Osteocyte (in vitro differentiated cells): Measurements from ENCODE around the gene SH3D21. TPM values are rescaled to one million over a fixed set of nuclear protein-coding genes. Genes with fewer than 3 reads are reported as not detected.

Experiments used
- DNase-seq: peaks from one replicate; pipeline ENCODE4 v3.0.0; 2021; ENCODE audit warnings: mixed read lengths; ENCODE audit not compliant: unreplicated experiment; ENCODE audit errors: extremely low spot score
- H3K27ac Mint-ChIP-seq: one replicate; pipeline ENCODE4 v1.8.0; 2021; ENCODE audit warnings: mild to moderate bottlenecking, mixed read lengths; ENCODE audit not compliant: unreplicated experiment
- H3K27me3 Mint-ChIP-seq: one replicate; pipeline ENCODE4 v1.8.0; 2021; ENCODE audit warnings: mixed read lengths; ENCODE audit not compliant: unreplicated experiment
- H3K36me3 Mint-ChIP-seq: one replicate; pipeline ENCODE4 v1.8.0; 2021; ENCODE audit warnings: mixed read lengths; ENCODE audit not compliant: unreplicated experiment
- H3K4me1 Mint-ChIP-seq: one replicate; pipeline ENCODE4 v1.8.0; 2021; ENCODE audit warnings: mixed read lengths; ENCODE audit not compliant: unreplicated experiment
- H3K4me3 Mint-ChIP-seq: one replicate; pipeline ENCODE4 v1.8.0; 2021; ENCODE audit warnings: mild to moderate bottlenecking, moderate library complexity, mixed read lengths; ENCODE audit not compliant: unreplicated experiment
- H3K9me3 Mint-ChIP-seq: one replicate; pipeline ENCODE4 v1.8.0; 2021; ENCODE audit warnings: mixed read lengths; ENCODE audit not compliant: unreplicated experiment
- CTCF ChIP-seq: fragments of 200-600 bp; sonication (generic); IDR thresholded peaks from 2 replicates; pipeline ENCODE4 v1.5.0; 2021; ENCODE audit warnings: antibody characterized with exemption, mild to moderate bottlenecking, moderate library complexity
- total RNA-seq: library from RNA; stranded (reverse); gene quantifications from 2 replicates; pipeline ENCODE4 v1.2.1, GENCODE V29; 2021

SH3D21 gene
- total RNA-seq, 1 donor from 2014 or later: 6.4 TPM

- H3K27me3 Mint-ChIP-seq: no peaks in the 10 kb centered on the region
- no peak for TF ChIP-seq CTCF
- no peaks in the 10 kb centered on the region for H3K9me3 Mint-ChIP-seq
- peak overlapping the region; percentile 51 for H3K27ac Mint-ChIP-seq
- H3K4me1 Mint-ChIP-seq: peaks cover 7% of the 10 kb centered on the region
- H3K4me3 Mint-ChIP-seq: no peak overlapping the region
- no peak for DNase-seq
- peaks cover 11% of the 10 kb centered on the region for H3K36me3 Mint-ChIP-seq
These were observed 26.9 kb upstream of the SH3D21 start for GRCh38 chr1:36279110-36279788.

DNA sequence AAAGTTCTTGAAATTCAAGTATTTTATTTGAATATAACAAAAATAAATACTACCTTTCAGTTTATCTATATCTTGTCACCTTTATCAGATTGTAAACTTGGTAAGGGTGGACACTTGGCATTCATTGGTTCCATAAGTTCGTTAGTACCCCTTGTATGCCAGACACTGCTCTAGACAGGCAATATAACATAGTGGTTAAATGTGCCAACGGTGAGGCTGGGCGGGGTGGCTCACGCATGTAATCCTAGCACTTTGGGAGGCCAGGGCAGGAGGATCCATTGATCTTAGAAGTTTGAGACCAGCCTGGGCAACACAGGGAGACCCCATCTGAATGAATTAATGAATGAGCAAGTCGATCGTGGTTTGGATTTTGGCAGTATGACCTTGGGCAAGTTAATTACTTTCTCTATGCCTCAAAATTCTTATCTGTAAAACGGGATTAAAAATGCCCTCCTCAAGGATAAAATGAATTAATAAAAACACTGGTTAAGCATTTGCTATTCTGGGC, 26.3 kb upstream of the SH3D21 start:
- DNase-seq: no peak
- no peaks in the 10 kb centered on the region for H3K27me3 Mint-ChIP-seq
- H3K36me3 Mint-ChIP-seq: peaks cover 9% of the 10 kb centered on the region
- peak overlapping the region; percentile 51 for H3K27ac Mint-ChIP-seq
- no peaks in the 10 kb centered on the region for H3K9me3 Mint-ChIP-seq
- peaks cover 7% of the 10 kb centered on the region for H3K4me1 Mint-ChIP-seq
- TF ChIP-seq CTCF: no peak
- no peak overlapping the region for H3K4me3 Mint-ChIP-seq

DNA sequence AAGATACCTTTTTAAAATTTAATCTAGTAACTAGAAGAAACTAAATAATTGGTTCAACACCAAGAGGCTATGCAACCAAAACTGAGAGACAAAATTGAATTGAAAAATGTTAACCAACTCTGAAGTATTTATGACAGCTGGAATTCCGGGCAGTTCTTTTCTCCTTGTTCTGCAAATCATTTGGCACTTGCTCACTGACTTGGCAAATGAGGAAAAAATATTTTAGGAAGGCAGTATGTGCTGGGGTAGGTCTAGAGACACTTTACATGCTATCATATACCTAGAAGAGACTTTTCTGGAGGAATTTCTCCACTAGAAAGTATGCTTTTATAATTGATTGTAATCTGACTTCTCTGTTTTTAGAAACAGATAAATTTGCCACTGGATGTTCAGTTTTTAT, 22.1 kb upstream of the SH3D21 start:
- Mint-ChIP-seq H3K36me3 (peaks cover 24% of the 10 kb centered on the region), H3K27ac (peak overlapping the region; percentile 38), H3K27me3 (no peaks in the 10 kb centered on the region), H3K4me3 (no peak overlapping the region), H3K9me3 (no peaks in the 10 kb centered on the region), H3K4me1 (peaks cover 14% of the 10 kb centered on the region)
- DNase-seq: no peak
- no peak for TF ChIP-seq CTCF

- no peaks in the 10 kb centered on the region for H3K9me3 Mint-ChIP-seq
- no peak for DNase-seq
- TF ChIP-seq CTCF: no peak
These were observed 21.7 kb upstream of the SH3D21 start for GRCh38 chr1:36284517-36284916.

GRCh38 chr1:36285443-36286101, 20.6 kb upstream of the SH3D21 start:
- Mint-ChIP-seq H3K27ac (peak overlapping the region; percentile 52), H3K27me3 (no peaks in the 10 kb centered on the region), H3K9me3 (no peaks in the 10 kb centered on the region), H3K4me1 (peaks cover 7% of the 10 kb centered on the region), H3K4me3 (no peak overlapping the region), H3K36me3 (peaks cover 35% of the 10 kb centered on the region)
- DNase-seq: no peak
- peak; percentile 84 for TF ChIP-seq CTCF

More at GRCh38 chr1:36284517-36284916, 21.7 kb upstream of the SH3D21 start:
- Mint-ChIP-seq H3K27ac (peak overlapping the region; percentile 38), H3K36me3 (peaks cover 28% of the 10 kb centered on the region), H3K4me3 (no peak overlapping the region), H3K4me1 (peaks cover 11% of the 10 kb centered on the region), H3K27me3 (no peaks in the 10 kb centered on the region)
